Stimulated activated CD4-positive, alpha-beta T cell treated with anti-CD3 and anti-CD28 coated beads, TNF-alpha, amount 100 ng/mL, for 24 hours (primary cell): ENCODE measurements around the gene NDUFB2.
"Not testable (repeated sequence)": the region's sequence is repeated elsewhere in the genome, so short reads cannot be mapped to it uniquely, and the experiment has no call there.

ENCODE experiments used
- DNase-seq, 3 experiments: peaks; one replicate each; pipeline ENCODE4 v3.0.0-alpha.2; 2020; ENCODE audit warnings: low read depth in 3 of 3

Gene NDUFB2

DNA sequence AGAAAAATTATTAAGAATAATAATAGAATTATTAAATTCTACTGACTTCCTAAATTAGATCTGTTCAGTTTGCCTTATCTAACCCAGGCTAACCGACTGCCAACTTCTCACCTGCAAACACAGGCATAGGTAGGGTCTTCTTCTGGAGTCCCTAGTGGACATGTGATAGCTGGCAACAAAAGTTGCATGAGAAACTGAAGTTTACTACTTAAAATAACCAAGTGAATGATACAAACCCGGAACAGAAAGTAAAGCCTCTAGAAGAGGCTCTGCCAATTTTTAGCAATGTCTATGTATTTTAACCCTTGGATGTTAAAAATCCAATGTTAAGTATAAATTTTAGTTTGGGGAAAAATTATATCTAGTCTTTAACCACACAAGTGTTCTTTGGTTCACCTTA lies 37.6 kb downstream of the NDUFB2 start:
- no peak for DNase-seq

DNA sequence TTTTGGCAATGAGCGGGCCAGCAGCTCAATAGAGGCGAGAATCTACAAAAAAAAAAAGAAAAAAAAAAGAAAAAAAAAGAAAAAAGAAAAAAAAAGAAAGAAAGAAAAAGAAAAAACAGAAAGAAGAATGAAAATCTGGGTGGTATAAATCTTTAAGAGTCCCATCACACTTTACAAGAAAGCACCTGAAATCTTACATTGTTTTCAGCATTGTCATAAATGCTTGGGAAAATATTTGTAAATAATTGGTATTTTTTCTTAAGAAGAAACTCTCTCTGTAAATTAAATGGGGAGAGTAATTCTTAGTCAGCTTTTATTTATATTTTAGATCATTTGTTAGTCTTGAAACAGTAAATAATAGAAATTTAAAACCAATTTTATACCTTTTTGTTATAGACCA lies 38.2 kb downstream of the NDUFB2 start:
- no peak for DNase-seq

DNA sequence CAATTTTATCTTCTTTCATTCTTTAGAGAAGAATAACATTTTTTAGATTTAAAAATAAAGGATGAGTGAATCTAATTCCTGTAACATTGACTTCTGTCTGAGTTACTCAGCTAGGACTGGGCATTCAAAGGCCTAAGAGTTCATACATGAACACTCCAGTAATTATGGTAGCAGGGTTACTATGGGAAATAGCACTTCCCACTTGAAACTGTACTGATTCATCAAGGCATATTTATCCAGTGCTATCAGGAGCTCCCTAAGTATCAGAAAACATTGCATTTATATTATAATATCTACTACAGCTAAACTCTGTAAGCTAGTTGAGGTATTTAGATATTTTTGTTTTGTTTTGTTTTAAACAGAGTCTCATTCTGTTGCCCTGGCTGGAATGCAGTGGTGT lies 41.8 kb downstream of the NDUFB2 start:
- no peak for DNase-seq

DNA sequence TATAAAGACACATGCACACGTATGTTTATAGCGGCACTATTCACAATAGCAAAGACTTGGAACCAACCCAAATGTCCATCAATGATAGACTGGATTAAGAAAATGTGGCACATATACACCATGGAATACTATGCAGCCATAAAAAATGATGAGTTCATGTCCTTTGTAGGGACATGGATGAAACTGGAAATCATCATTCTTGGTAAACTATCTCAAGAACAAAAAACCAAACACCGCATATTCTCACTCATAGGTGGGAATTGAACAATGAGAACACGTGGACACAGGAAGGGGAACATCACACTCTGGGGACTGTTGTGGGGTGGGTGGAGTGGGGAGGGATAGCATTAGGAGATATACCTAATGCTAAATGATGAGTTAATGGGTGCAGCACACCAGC lies 46.7 kb downstream of the NDUFB2 start:
- DNase-seq = not testable (repeated sequence)

DNA sequence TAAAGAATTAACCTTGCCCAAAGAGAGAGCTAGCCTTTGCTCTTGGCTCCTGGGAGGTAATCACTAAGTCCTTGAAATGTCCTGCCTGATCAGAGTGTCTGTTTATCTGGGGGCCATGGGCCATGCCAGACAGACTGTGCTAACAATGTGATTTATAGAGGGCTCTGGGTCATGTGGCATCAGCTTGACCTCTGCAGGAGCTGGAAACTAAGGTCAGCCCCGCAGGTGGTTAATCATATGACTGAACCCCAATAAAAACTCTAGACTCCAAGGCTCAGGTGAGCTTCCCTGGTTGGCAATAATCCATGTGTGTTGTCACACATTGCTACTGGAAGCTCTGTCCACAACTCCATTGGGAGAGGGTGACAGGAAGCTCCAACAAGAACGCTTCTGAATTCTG lies 47.5 kb downstream of the NDUFB2 start:
- DNase-seq = no peak

DNA sequence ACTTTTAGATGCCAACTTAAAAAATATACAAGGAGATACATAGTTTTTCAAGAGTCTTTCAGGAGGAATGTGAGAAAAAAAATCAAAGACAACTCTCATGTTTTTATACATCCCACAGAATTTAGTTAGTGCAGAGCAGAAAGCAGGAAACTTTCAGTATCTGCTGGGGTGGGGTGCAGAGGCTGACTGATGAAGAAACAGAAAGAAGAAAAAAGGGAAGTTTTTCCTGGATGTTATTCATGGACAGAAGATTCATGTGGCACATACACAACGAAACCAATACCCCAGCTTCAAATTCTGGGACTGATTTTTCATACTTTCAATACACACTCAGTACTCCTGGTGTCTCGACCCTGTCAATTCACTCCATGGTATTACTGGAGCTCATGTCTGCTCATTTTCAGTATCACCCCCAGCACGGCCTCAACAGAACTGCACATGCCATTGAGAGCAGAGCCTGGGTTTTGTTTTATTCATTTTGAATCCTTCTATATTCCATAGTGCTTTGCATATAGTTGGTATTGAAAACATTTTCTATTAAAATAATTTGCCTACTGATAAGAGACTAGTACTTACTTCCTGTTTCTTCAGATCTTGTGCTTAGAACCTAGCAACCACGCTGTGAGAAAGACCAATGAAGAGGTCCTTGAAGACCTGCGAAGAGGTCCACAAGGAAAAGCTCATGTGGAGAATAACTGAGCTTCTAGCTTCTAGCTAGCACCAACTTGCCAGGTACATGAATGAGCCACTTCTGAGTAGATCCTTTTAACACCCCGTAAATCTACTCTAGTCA lies 49.0 kb downstream of the NDUFB2 start:
- DNase-seq = no peak

DNA sequence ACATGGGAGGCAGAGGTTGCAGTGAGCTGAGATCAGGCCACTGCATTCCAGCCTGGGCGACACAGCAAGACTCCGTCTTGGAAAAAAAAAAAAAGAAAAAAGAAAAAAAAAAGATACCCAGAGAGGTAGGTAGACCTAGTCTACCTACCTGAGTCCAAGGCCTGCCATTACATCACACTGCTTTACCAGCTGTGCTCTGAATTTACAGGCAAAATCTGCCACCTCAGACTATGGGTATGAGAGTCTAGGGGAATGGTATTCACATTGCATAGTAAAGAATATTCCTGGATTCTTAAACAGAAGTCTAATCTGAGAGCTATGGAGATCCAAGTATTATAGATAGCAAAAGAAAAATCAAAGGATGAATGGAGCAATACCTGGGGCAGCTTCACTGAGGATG lies 50.2 kb downstream of the NDUFB2 start:
- DNase-seq = no peak

DNA sequence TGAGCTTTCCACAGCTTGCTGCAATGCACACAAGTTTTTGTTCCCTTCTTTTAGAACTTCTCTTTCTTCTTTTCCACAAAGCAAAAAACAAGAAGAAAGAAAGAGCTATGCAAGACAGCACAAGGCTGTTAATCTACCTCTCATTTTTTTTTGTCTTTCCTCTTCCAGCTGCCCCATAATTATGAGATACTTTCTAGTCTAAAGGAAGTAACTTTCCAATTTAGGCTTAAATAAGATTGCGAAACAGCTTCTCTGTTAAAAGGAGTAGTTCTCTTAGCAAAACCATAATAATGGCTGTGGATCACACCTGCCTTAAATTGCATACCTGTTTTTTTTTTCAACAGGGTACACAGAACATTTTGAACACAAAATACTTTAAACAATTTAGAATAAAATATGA lies 56.0 kb downstream of the NDUFB2 start:
- DNase-seq = no peak

DNA sequence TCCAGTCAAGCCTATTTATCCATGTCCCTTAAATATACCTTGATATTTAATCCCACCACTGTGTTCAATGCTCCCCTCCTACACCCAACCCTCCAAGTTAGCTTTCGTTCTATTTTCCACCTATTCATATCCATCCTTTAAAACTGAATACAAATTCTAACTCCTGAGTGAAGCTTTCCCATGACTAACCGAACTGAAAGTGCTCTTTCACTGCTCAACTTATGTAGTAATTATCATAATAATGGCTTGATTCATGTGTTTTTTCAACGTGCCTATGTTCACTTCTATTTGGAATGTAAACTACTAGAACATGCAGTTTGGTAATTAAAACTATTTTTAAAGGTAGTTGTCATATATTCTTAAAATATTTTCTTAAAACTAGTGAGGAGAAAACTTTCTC lies 58.0 kb downstream of the NDUFB2 start:
- DNase-seq = no peak
